HG03521 (cell line): ENCODE results near the gene SMCHD1.
"Not testable (repeated sequence)": the region's sequence is repeated elsewhere in the genome, so short reads cannot be mapped to it uniquely, and the experiment has no call there.

Experiments used
- ATAC-seq: cut with Tn5 transposase; IDR thresholded peaks from one replicate; pipeline ENCODE4 v1.9.1; 2021; ENCODE audit warnings: mild to moderate bottlenecking, moderate library complexity; ENCODE audit not compliant: unreplicated experiment

SMCHD1 gene

GRCh38 chr18:2715990-2716389 lies 60.5 kb downstream of the SMCHD1 start:
- ATAC-seq: no peak

GRCh38 chr18:2716394-2717326 lies 61.1 kb downstream of the SMCHD1 start:
- no peak for ATAC-seq

GRCh38 chr18:2717407-2717806 lies 61.9 kb downstream of the SMCHD1 start:
- no peak for ATAC-seq

- no peak for ATAC-seq
Measured at GRCh38 chr18:2719040-2719439, 63.5 kb downstream of the SMCHD1 start.

GRCh38 chr18:2723207-2723606 lies 67.7 kb downstream of the SMCHD1 start:
- no peak for ATAC-seq

GRCh38 chr18:2729757-2730156 lies 74.2 kb downstream of the SMCHD1 start:
- ATAC-seq: no peak

- no peak for ATAC-seq
Measured at GRCh38 chr18:2736823-2737222, 81.3 kb downstream of the SMCHD1 start.

- ATAC-seq: not testable (repeated sequence)
Measured at GRCh38 chr18:2740082-2740481, 84.6 kb downstream of the SMCHD1 start.

GRCh38 chr18:2746274-2746673 lies 90.7 kb downstream of the SMCHD1 start:
- ATAC-seq: no peak

- ATAC-seq: no peak
Measured at GRCh38 chr18:2758309-2758708, 102.8 kb downstream of the SMCHD1 start.

- ATAC-seq: no peak
Measured at GRCh38 chr18:2774669-2775068, 119.1 kb downstream of the SMCHD1 start.

GRCh38 chr18:2776601-2777000 lies 121.1 kb downstream of the SMCHD1 start:
- ATAC-seq: no peak

GRCh38 chr18:2777241-2777640 lies 121.7 kb downstream of the SMCHD1 start:
- ATAC-seq: no peak

- no peak for ATAC-seq
Measured at GRCh38 chr18:2780750-2781149, 125.2 kb downstream of the SMCHD1 start.

GRCh38 chr18:2787225-2787624 lies 131.7 kb downstream of the SMCHD1 start:
- no peak for ATAC-seq

- ATAC-seq: no peak
Measured at GRCh38 chr18:2792395-2792794, 136.9 kb downstream of the SMCHD1 start.

GRCh38 chr18:2794159-2794558 lies 138.6 kb downstream of the SMCHD1 start:
- no peak for ATAC-seq

- ATAC-seq: no peak
Measured at GRCh38 chr18:2797951-2798350, 142.4 kb downstream of the SMCHD1 start.

- ATAC-seq: no peak
Measured at GRCh38 chr18:2799369-2799768, 143.8 kb downstream of the SMCHD1 start.

- no peak for ATAC-seq
Measured at GRCh38 chr18:2805970-2806943, 150.7 kb downstream of the SMCHD1 start.

- not testable (repeated sequence) for ATAC-seq
Measured at GRCh38 chr18:2808640-2809039, 153.1 kb downstream of the SMCHD1 start.
